ENCODE measurements around the gene CIZ1. TPM values are rescaled to one million over a fixed set of nuclear protein-coding genes. Genes with fewer than 3 reads are reported as not detected.
A peak's percentile ranks its signal among the peaks of the same experiment; 100 is the strongest.

Gene CIZ1
- total and polyA plus RNA-seq, 9 of the 15 experiments (the other 6 are each of a cell fraction or from before 2014, with no cell fraction given), result 6.6 to 329 (median 87.8) TPM

DNA sequence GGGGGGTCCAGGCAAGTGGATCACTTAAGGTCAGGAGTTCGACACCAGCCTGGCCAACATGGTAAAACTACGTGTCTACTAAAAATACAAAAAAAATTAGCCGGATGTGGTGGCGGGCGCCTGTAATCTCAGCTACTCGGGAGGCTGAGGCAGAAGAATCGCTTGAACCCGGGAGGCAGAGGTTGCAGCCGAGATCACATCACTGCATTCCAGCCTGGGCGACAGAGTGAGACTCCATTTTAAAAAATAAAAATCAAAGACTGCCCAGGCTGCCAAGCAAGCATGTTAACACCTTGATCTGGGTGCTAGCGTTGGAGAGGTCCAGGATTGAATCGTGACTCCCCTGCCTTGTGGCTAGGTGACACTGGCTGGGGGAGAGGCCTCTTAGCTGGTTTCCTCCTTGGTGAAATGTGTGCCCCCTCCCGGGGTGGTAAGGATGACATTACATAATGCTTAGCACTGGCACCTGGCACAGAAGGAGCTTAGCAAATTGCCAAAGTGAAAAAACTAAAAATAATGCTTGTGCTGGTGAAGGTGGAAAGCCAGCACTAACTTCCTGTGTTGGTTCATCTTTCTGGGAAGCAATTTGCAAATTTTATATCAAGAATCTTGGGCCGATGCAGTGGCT, 2.2 kb upstream of the CIZ1 start (continued):
- TF ChIP-seq HDAC8 (tag; IDR thresholded peaks at IDR 0.05) (no peak), ZNF436 (CRISPR knock-in tag; IDR thresholded peaks at IDR 0.05) (peak; percentile 15; the same call in 1 of the 2 replicates), OTX1 (CRISPR knock-in tag; IDR thresholded peaks at IDR 0.05) (no peak), JUNB (CRISPR knock-in tag; conservative IDR thresholded peaks at IDR 0.05) (0 out of 2 replicates have a peak, but pooled peaks have one; percentile 4)
- TF ChIP-seq, protein P1, sequence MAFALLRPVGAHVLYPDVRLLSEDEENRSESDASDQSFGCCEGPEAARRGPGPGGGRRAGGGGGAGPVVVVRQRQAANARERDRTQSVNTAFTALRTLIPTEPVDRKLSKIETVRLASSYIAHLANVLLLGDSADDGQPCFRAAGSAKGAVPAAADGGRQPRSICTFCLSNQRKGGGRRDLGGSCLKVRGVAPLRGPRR (CRISPR knock-in tag; IDR thresholded peaks at IDR 0.05), result peak; percentile 62; the same call in 1 of the 2 replicates

DNA sequence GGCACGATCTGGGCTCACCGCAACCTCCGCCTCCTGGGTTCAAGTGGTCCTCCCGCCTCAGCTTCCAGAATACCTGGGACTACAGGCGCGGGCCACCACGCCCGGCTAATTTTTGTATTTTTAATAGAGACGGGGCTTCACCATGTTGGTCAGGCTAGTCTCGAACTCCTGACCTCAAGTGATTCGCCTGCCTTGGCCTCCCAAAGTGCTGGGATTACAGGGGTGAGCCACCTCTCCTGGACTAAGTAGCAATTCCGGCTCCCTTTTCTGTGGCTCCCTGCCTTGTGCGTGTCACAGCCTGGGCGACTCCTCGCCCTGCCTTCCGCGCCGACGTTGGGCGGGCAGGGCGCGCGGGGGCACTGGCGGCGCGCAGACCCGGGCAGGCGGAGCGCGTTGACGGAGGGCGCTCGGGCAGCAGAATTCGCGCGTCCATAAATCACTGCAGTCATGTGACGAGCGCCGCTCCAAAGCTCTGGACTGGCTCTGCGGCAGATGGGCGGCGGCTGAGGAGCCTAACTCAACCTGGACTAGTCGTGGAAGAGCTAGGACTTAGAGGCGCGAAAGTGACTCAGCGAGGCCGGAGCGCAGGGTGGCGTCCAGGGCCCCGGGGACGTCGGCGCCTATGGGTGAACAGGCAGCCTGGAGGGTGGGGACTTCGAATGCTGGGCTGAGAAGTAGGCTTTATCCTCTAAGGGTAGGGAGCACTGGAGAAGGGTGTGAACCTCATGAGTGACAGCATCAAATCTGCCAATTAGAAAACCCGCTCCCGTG, 1.4 kb upstream of the CIZ1 start:
- H3K79me2 ChIP-seq (ENCODE audit: control insufficient read depth, insufficient read depth, low read length), result peaks cover 25% of the 10 kb centered on the region
- H3K9ac ChIP-seq (ENCODE audit: insufficient read depth in 1 of 2, low read depth in 2 of 2, low read length in 2 of 2), result peak overlapping the region in 1 of 2 experiments; percentile 81; a peak in 2 of 4 replicates
- ATAC-seq (peak; percentile 84), FAIRE-seq (peak; percentile 88), DNase-seq (ENCODE audit: extremely low read depth in 1 of 4, low spot score in 3 of 4) (peak; percentile 86 to 96 (median 92))
- no peaks in the 10 kb centered on the region for H4K20me1 ChIP-seq (replicated peaks; ENCODE audit: control insufficient read depth, insufficient read depth, low read length)
- no TSS peak for BruUV-seq (replicated peaks)
- CTCF ChIA-PET (ENCODE audit: low intra/inter-chr PET ratio), result interaction anchor here (1.0 to 1.1 kb wide), 2 partner anchors 87 to 219 kb away, joined by 3 to 4 read pairs; no protein-coding TSS in a partner anchor
- peak overlapping the region; percentile 60 for H2AFZ ChIP-seq (ENCODE audit: low read depth, low read length)
- H3K9me3 ChIP-seq (replicated peaks; ENCODE audit: control insufficient read depth, insufficient read depth, low read depth, low read length), result no peaks in the 10 kb centered on the region
- H3K4me3 ChIP-seq, result peak overlapping the region; percentile 24
- no peaks in the 10 kb centered on the region for H3K9me1 ChIP-seq (ENCODE audit: control insufficient read depth, insufficient read depth, low read length)
- in situ Hi-C loops (cut with MboI) (no loop called here), intact Hi-C loops (cut with micrococcal nuclease) (loop anchor here (1.0 to 10.0 kb wide), 4 partner anchors 53 to 492 kb away; partner anchors contain the start of genes GOLGA2, PTGES2, SET and SWI5)
- WGBS (ENCODE audit: insufficient coverage, low coverage, missing lambda C conversion rate), result 18% methylated on average over 56 of the region's 56 CpGs
- POLR2A ChIA-PET, result interaction anchor here (0.6 to 7.6 kb wide), 18 partner anchors 9 to 1552 kb away, joined by 3 to 78 read pairs (median 3); partner anchors contain the start of gene SWI5
- H3K27ac ChIP-seq (ENCODE audit: extremely low read depth, low read depth, low read length), result peak overlapping the region; percentile 29; the same call in 1 of the 3 replicates
- no peaks in the 10 kb centered on the region for H3K27me3 ChIP-seq (ENCODE audit: control insufficient read depth in 2 of 2, insufficient read depth in 2 of 2, low read length in 2 of 2)
- H3K4me2 ChIP-seq (ENCODE audit: insufficient read depth, low read length), result peak overlapping the region; percentile 76
- peaks cover 25% of the 10 kb centered on the region for H3K36me3 ChIP-seq (ENCODE audit: control insufficient read depth, insufficient read depth, low read length)
- H3K4me1 ChIP-seq (replicated peaks in 1 of 2; ENCODE audit: control insufficient read depth in 2 of 2, insufficient read depth in 2 of 2, low read length in 2 of 2), result peaks cover 24 to 33% of the 10 kb centered on the region in 2 experiments
- no peak for TF ChIP-seq SMARCC2 (IDR thresholded peaks at IDR 0.05; ENCODE audit: low read depth)
- no peak for TF ChIP-seq HSF4 (CRISPR knock-in tag; IDR thresholded peaks at IDR 0.05; ENCODE audit: borderline replicate concordance)
- TF ChIP-seq JUND (IDR thresholded peaks at IDR 0.05; ENCODE audit: borderline replicate concordance, low read depth, low read length), result peak; percentile 87
- peak; percentile 76; the same call in 1 of the 3 replicates for TF ChIP-seq JUND (tag; IDR thresholded peaks at IDR 0.05; ENCODE audit: borderline replicate concordance, low read depth, low read length)
- TF ChIP-seq NEUROD1 (IDR thresholded peaks at IDR 0.05; ENCODE audit: borderline replicate concordance, low read depth, low read length, partially characterized antibody), result peak; percentile 65
- TF ChIP-seq, protein P2, sequence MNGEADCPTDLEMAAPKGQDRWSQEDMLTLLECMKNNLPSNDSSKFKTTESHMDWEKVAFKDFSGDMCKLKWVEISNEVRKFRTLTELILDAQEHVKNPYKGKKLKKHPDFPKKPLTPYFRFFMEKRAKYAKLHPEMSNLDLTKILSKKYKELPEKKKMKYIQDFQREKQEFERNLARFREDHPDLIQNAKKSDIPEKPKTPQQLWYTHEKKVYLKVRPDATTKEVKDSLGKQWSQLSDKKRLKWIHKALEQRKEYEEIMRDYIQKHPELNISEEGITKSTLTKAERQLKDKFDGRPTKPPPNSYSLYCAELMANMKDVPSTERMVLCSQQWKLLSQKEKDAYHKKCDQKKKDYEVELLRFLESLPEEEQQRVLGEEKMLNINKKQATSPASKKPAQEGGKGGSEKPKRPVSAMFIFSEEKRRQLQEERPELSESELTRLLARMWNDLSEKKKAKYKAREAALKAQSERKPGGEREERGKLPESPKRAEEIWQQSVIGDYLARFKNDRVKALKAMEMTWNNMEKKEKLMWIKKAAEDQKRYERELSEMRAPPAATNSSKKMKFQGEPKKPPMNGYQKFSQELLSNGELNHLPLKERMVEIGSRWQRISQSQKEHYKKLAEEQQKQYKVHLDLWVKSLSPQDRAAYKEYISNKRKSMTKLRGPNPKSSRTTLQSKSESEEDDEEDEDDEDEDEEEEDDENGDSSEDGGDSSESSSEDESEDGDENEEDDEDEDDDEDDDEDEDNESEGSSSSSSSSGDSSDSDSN (IDR thresholded peaks at IDR 0.05; ENCODE audit: borderline replicate concordance in 1 of 2, low read depth in 2 of 2, low read length in 2 of 2), result peak; percentile 93 to 99; a peak in 3 of 4 replicates
- TF ChIP-seq HOMEZ (CRISPR knock-in tag; IDR thresholded peaks at IDR 0.05), result 0 out of 2 replicates have a peak, but pooled peaks have one; percentile 47
- peak; percentile 46 to 61 for TF ChIP-seq RAD21 (CRISPR knock-in tag; conservative IDR thresholded peaks at IDR 0.05 in 1 of 2, IDR thresholded peaks at IDR 0.05 in 1 of 2)

All from K562 (cell line).